H1 (cell line): Measurements from ENCODE around the gene TSC2. TPM values are rescaled to one million over a fixed set of nuclear protein-coding genes. Genes with fewer than 3 reads are reported as not detected.

Source experiments
- CHD7 ChIP-seq: fragments of 300-600 bp; sonication (generic); IDR thresholded peaks from 2 replicates; pipeline ENCODE4 v1.7.1; 2012; ENCODE audit warnings: low read length, moderate library complexity, mild to moderate bottlenecking, inconsistent platforms; ENCODE audit not compliant: insufficient replicate concordance
- HDAC6 ChIP-seq: IDR thresholded peaks from one replicate; pipeline ENCODE4 v1.7.1; 2012; ENCODE audit warnings: low read depth, mild to moderate bottlenecking, inconsistent platforms, low read length, moderate library complexity
- KDM1A ChIP-seq: fragments of 200-600, 300-600 bp; sonication (generic); IDR thresholded peaks from 2 replicates; pipeline ENCODE4 v1.7.1; 2016; ENCODE audit warnings: mild to moderate bottlenecking, low read length, borderline replicate concordance
- KDM4A ChIP-seq: IDR thresholded peaks from one replicate; pipeline ENCODE4 v1.7.1; 2012; ENCODE audit warnings: low read depth, mild to moderate bottlenecking, moderate library complexity, low read length, inconsistent platforms; ENCODE audit not compliant: severe bottlenecking
- polyA plus RNA-seq, 7 experiments: library from polyadenylated mRNA; depleted of rRNA in 3 of 7; stranded (reverse) in 5 of 7; unstranded in 2 of 7; fragments of >200 nt in 5 of 7; fragments of 200-250 nt in 2 of 7; gene quantifications; 1 replicate in 5 of 7; 2 replicates in 1 of 7; 4 replicates in 1 of 7; pipeline versions ENCODE4 v1.2.1 to v1.2.3, GENCODE V29; 2011 to 2013; ENCODE audit warnings: missing spikeins in 2 of 7, mixed read lengths in 2 of 7
- total RNA-seq: library from RNA; stranded (reverse); fragmentation: NEBNext Ultra II Directional; extraction: Animal tissue kit (Norgen Biotek cat#: 25700); gene quantifications from 2 replicates; pipeline ENCODE4 v1.2.1, GENCODE V29; 2021
- TF ChIP-seq, protein P1 (sequence below): IDR thresholded peaks from 2 replicates; pipeline ENCODE4 v1.6.1; 2011; ENCODE audit warnings: low read length, improper control_type of control experiment

TSC2 gene
- total and polyA plus RNA-seq, 2 of the 8 experiments (the other 6 are each of a cell fraction or from before 2014, with no cell fraction given), result 65.9 to 96.6 TPM

- TF ChIP-seq CHD7 (no peak), KDM4A (no peak), KDM1A (no peak), HDAC6 (no peak)
- TF ChIP-seq, protein P1, sequence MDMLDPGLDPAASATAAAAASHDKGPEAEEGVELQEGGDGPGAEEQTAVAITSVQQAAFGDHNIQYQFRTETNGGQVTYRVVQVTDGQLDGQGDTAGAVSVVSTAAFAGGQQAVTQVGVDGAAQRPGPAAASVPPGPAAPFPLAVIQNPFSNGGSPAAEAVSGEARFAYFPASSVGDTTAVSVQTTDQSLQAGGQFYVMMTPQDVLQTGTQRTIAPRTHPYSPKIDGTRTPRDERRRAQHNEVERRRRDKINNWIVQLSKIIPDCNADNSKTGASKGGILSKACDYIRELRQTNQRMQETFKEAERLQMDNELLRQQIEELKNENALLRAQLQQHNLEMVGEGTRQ, result no peak
Observed at GRCh38 chr16:2028146-2028545, 19.6 kb upstream of the TSC2 start (continued).
